Loucy (cell line): ENCODE measurements around the gene CTNND2.

Experiments
- CTCF ChIP-seq: fragments of 200-600 bp; sonication (generic); conservative IDR thresholded peaks from 2 replicates; pipeline ENCODE4 v1.5.1; 2014; ENCODE audit warnings: mild to moderate bottlenecking, antibody characterized with exemption, low read length
- EZH2phosphoT487 ChIP-seq: fragments of 200-600 bp; IDR thresholded peaks from 2 replicates; pipeline ENCODE4 v1.6.1; 2018; ENCODE audit warnings: antibody characterized with exemption, mild to moderate bottlenecking, moderate library complexity, borderline replicate concordance

GRCh38 chr5:11540112-11540511 is 364.1 kb downstream of the CTNND2 start:
- TF ChIP-seq CTCF (no peak), EZH2phosphoT487 (no peak)
